Kidney epithelial cell (primary cell): ENCODE measurements around the gene NPIPB4. TPM values are rescaled to one million over a fixed set of nuclear protein-coding genes. Genes with fewer than 3 reads are reported as not detected.
"Not testable (repeated sequence)": the region's sequence is repeated elsewhere in the genome, so short reads cannot be mapped to it uniquely, and the experiment has no call there.

ENCODE experiments used
- DNase-seq: peaks from one replicate; pipeline ENCODE4 v3.0.0-alpha.2; 2010; ENCODE audit warnings: low read depth
- H3K27me3 ChIP-seq: 2 replicates; pipeline ENCODE4 v1.6.0; 2011; ENCODE audit warnings: low read length; ENCODE audit not compliant: control insufficient read depth, insufficient read depth
- H3K36me3 ChIP-seq: 2 replicates; pipeline ENCODE4 v1.5.1; 2011; ENCODE audit warnings: low read length; ENCODE audit not compliant: control insufficient read depth, insufficient read depth
- H3K4me3 ChIP-seq: 2 replicates; pipeline ENCODE4 v1.5.1; 2011; ENCODE audit warnings: low read depth, mild to moderate bottlenecking, control low read depth, low read length
- total RNA-seq: library from RNA; depleted of rRNA; stranded (reverse); fragments of >200 nt; gene quantifications from 2 replicates; pipeline ENCODE4 v1.2.3, GENCODE V29; 2015

The NPIPB4 gene
- total RNA-seq: 19.8 and 41.4 TPM in 2 replicates

DNA sequence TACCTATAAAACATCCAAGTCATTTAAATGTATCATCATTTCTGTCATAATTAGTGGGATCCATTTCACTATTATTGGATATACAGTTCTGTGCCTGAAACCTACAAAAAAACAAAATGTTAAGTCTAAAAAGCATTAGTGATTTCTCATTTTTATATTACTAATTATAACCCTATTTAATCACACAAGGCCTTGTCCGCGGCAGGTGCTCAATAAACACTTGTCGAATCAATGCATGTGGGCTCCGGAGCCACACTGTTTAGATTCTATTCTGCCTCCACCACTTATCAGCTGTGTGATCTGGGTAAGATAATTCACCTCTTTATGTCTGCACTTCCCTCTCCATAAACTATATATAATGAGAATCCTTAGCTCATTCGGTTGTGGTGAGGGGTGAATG, at the start of gene NPIPB4:
Gene NPIPB4, minus strand, starts transcription at position 101 of the 400 bp plus-strand sequence. CDS start 378 bp downstream, outside the sequence.
- not testable (repeated sequence) for H3K4me3 ChIP-seq, DNase-seq, H3K27me3 ChIP-seq, H3K36me3 ChIP-seq

DNA sequence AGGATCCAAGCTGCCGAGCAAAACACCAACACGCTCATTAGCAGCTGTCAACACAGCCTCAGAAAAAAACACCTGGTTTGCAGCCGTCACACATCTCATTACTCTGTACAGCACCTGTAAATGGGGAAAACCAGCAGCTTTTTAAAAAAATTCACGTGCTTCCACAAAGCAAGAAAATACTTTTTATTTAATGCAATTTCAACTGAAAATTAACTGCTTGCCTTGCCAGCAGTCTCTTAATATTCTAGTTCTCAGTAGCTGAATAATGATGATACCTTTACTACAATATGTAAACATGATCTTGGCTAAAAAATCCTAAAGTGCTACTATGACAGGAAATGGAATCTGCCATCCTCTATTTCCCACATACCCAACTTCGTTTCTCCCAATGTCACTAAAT, 41.4 kb upstream of the NPIPB4 start:
- not testable (repeated sequence) for H3K36me3 ChIP-seq, DNase-seq, H3K27me3 ChIP-seq, H3K4me3 ChIP-seq

DNA sequence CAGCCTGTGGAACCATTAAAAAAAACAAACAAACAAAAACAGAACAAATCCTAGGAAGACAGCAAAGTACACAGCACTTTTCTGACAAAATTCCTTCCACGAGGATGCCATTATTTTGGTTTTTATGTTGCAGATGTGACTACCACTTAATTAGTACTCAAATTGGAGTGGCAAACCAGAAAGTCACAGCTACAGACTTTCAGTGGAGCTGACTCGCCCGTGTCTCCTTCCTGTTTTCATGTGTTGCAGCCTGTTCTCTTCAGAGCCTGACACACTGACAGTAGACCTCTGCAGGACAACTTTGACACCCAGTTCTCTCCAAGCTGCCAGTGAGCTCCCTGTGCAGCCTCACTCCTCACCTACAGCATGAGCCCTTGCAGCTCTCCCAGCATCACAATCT, 24.4 kb upstream of the NPIPB4 start:
- H3K4me3 ChIP-seq, H3K36me3 ChIP-seq, H3K27me3 ChIP-seq, DNase-seq: not testable (repeated sequence)

DNA sequence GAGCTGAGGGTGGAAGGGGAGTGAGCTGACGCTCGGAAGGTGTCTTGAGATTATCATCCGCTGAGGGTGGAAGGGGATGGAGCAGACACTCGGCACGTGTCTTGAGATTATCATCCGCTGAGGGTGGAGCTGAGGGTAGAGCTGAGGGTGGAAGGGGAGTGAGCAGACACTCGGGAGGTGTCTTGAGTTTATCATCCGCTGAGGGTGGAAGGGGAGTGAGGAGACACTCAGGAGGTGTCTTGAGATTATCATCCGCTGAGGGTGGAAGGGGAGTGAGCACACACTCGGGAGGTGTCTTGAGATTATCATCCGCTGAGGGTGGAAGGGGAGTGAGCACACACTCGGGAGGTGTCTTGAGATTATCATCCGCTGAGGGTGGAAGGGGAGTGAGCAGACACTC, 20.4 kb downstream of the NPIPB4 start:
- DNase-seq, H3K36me3 ChIP-seq, H3K27me3 ChIP-seq, H3K4me3 ChIP-seq: not testable (repeated sequence)

DNA sequence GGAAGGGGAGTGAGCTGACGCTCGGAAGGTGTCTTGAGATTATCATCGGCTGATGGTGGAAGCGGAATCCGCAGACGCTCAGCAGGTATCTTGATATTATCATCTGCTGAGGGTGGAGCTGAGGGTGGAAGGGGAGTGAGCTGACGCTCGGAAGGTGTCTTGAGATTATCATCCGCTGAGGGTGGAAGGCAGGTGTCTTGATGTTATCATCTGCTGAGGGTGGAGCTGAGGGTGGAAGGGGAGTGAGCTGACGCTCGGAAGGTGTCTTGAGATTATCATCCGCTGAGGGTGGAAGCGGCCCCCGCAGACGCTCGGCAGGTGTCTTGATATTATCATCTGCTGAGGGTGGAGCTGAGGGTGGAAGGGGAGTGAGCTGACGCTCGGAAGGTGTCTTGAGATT, 21.2 kb downstream of the NPIPB4 start:
- not testable (repeated sequence) for H3K36me3 ChIP-seq, H3K4me3 ChIP-seq, DNase-seq, H3K27me3 ChIP-seq

DNA sequence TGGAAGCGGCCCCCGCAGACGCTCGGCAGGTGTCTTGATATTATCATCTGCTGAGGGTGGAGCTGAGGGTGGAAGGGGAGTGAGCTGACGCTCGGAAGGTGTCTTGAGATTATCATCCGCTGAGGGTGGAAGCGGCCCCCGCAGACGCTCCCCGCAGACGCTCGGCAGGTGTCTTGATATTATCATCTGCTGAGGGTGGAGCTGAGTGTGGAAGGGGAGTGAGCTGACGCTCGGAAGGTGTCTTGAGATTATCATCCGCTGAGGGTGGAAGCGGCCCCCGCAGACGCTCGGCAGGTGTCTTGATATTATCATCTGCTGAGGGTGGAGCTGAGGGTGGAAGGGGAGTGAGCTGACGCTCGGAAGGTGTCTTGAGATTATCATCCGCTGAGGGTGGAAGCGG, 21.8 kb downstream of the NPIPB4 start:
- not testable (repeated sequence) for DNase-seq, H3K4me3 ChIP-seq, H3K27me3 ChIP-seq, H3K36me3 ChIP-seq

DNA sequence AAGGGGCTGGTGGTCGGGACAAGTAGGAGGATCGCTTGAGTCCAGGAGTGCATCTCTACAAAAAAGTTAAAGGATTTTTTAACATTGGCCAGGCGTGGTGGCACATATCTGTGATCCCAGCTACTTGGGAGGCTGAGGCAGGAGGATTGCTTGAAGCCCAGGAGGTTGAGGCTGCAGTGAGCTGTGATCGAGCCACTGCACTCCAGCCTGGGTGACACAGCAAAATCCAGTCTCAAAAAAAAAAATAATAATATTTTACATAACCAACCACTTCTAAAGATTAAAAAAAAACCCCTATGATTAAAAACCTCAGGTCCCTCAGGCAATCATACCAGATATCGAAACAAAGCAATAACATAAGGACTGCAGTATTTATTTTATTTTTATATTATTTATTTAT, 23.3 kb downstream of the NPIPB4 start:
- not testable (repeated sequence) for H3K27me3 ChIP-seq, H3K4me3 ChIP-seq, DNase-seq, H3K36me3 ChIP-seq

DNA sequence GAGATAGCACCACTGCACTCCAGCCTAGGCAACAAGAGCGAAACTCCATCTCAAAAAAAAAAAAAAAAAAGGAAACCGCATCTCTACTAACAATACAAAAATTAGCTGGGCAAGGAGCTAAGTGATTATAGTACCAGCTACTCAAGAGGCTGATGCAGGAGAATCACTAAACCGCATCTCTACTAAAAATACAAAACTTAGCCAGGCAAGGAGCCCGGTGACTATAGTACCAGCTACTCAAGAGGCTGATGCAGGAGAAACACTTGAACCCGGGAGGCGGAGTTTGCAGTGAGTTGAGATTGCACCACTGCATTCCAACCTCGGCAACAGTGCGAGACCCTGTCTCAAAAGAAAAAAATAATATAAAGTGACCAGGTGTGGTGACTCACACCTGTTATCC, 27.6 kb downstream of the NPIPB4 start:
- not testable (repeated sequence) for H3K4me3 ChIP-seq, H3K36me3 ChIP-seq, DNase-seq, H3K27me3 ChIP-seq

DNA sequence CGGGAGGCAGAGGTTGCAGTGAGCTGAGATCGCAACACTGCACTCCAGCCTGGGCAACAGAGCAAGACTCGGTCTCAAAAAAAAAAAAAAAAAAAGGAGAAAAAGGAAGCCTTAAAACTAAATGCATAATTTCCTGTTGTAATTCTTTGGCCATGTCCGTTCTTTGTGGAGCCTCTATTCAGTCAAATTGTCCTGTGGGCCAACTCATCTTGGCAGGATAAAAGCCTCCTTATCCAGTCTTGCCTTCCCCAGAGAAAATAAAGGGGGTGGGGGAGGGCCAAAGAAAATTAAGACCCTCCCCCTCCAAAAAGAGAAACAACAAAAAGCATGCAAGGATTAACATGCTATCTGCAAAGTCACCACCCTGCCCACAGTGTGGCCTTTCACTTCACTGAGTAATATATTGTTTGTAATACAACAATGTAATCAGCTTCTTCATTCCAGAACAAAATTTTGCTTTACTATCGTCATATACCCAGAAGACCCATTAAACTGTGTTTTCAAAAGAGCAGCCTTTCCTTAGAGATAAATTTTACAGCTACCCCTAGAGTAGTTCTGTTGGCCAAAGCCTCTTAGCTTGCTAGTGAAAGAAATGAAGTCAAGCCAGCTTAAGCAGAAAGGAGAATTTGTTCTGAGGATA, 31.4 kb downstream of the NPIPB4 start:
- not testable (repeated sequence) for DNase-seq, H3K4me3 ChIP-seq, H3K36me3 ChIP-seq

DNA sequence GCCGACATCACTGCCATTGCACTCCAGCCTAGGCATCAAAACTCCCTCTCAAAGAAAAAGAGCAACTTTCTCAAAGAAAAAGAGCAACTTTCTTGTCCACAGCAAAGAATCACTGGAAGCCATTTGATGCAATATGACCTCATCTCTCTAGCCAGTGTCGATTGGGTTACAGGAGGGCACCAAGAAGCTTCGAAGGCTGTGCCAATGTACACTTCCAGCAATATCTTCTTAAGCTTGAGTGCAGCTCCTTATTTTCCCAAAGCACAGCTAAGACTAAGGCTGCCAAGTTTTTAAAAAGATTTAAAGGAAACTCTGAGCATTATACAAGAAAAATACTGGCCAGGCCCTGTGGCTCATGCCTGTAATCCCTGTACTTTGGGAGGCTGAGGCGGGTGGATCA, 32.0 kb downstream of the NPIPB4 start:
- H3K27me3 ChIP-seq, DNase-seq, H3K36me3 ChIP-seq, H3K4me3 ChIP-seq: not testable (repeated sequence)

More for the DNA sequence above, 31.4 kb downstream of the NPIPB4 start:
- not testable (repeated sequence) for H3K27me3 ChIP-seq

DNA sequence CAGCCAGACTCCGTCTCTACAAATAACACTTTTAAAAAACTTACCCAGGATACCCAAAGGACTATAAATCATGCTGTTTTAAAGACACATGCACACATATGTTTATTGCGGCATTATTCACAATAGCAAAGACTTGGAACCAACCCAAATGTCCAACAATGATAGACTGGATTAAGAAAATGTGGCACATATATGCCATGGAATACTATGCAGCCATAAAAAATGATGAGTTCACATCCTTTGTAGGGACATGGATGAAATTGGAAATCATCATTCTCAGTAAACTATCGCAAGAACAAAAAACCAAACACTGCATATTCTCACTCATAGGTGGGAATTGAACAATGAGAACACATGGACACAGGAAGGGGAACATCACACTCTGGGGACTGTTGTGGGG, 34.3 kb downstream of the NPIPB4 start:
- H3K36me3 ChIP-seq, H3K27me3 ChIP-seq, H3K4me3 ChIP-seq, DNase-seq: not testable (repeated sequence)

DNA sequence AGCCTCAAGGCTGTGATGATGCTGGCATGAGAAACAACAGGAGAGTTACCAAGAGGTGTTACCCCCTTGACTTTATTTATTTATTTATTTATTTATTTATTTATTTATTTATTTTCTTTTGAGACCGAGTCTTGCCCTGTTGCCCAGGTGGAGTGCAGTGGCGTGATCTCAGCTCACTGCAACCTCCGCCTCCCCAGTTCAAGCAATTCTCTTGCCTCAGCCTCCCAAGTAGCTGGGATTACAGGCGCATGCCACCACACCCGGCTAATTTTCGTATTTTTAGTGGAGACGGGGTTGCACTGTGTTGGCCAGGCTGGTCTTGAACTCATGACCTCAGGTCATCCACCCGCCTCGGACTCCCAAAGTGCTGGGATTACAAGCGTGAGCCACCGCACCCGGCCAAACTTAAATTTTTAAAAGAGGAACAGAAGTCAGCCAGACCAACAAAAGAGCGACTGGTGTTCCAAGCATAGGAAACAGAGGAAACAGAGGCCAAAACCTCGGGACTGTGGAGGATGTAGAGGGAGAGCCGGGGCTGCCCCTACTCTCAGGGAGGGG, 36.6 kb downstream of the NPIPB4 start:
- not testable (repeated sequence) for H3K36me3 ChIP-seq, DNase-seq
- peak overlapping the region; percentile 45 for H3K4me3 ChIP-seq

DNA sequence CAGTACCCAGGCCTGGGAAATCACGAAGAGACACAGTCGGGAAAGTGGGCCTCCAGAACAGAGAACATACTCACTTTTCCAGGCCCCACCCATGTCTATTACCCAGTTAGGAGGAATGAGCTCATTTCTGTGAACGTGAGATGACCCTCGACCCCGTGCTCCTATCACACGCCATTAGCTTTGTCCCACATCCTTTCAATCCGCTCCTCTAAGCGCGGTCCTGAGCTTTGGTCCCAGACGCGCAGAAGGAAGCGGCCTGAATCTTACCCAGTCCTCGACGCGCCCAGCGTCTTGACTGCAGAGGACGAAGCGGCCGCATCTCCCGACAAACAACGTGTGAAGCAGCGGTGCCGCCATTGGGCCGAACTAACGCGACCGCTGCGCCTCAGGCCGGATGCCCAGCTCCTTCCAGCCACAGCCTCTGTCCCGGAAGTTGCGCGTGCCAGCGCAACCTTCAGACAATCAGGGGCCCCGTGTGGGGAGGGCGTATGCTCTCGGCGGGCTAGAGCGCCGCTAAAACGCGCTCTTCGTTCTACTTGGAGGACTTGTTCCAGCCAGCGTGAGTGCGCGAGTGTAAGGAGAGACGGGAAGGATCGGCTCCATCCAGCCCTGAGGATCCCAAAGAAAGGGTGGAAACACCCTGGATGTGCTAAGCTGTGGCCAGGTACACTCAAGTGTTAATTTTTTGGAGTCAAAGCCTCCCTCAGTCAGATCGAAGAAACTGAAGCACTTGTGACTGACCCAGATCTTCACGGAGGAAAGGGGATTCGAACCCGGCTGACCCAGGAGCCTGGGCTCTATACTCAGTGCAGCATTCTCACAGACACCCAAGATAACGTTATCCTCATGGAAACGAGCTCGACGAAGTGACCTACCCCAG, 37.3 kb downstream of the NPIPB4 start:
- not testable (repeated sequence) for H3K27me3 ChIP-seq, H3K36me3 ChIP-seq
- peak overlapping the region; percentile 45 for H3K4me3 ChIP-seq
- DNase-seq: peak; percentile 4

More for the DNA sequence above, 36.6 kb downstream of the NPIPB4 start:
- H3K27me3 ChIP-seq: not testable (repeated sequence)

DNA sequence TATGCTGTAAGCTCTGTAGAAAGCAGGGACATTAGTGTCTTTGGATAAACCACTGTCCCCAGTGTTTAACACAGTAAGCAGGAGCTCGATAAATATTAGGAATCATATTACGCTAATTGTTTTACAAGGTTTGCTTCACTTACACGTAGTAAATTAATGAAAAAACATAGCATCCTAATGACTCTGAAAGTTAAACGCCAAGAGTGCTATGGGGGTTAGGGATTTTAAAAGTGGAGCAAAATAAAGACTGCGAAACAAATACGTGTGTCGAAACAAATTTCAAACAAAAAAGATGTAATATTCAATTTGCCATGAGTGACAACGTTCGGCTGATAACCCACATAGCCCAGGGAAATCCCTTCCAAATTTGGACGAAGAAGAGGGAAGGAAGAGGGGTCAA, 37.9 kb downstream of the NPIPB4 start:
- H3K36me3 ChIP-seq, H3K27me3 ChIP-seq, DNase-seq: not testable (repeated sequence)
- H3K4me3 ChIP-seq: peak overlapping the region; percentile 45

DNA sequence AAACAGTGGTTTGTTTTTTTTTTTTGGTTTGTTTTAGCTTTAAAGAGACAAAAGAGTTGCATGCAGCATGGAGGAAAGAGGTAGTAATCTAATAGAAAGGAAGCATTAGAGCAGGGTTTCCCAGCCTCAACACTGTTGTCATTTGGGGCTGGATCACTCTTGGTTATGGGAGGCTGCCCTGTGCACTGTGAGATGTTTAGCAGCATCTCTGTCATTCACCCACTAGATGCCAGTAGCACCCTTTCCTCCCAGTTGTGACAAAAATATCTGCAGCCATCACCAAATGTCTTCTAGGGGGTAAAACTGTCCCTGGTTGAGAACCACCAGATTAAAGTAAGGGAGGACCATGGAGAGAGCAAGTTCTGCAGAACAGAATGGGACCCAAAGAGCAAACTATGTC, 40.5 kb downstream of the NPIPB4 start:
- not testable (repeated sequence) for H3K4me3 ChIP-seq, H3K36me3 ChIP-seq, H3K27me3 ChIP-seq, DNase-seq
